GM21528 (cell line): Measurements from ENCODE around the gene COX17.
A peak's percentile ranks its signal among the peaks of the same experiment; 100 is the strongest.
"Not testable (repeated sequence)": the region's sequence is repeated elsewhere in the genome, so short reads cannot be mapped to it uniquely, and the experiment has no call there.

Experiments
- ATAC-seq: cut with Tn5 transposase; IDR thresholded peaks from one replicate; pipeline ENCODE4 v1.9.1; 2021; ENCODE audit warnings: mild to moderate bottlenecking, moderate library complexity; ENCODE audit not compliant: unreplicated experiment, low FRiP score

COX17 gene

GRCh38 chr3:119676771-119677640 lies at the start of gene COX17:
Gene COX17 (minus strand): TSS chr3:119677406. CDS start chr3:119677310, 96 bp downstream.
- peak; percentile 91 for ATAC-seq

- ATAC-seq = no peak
Measured at GRCh38 chr3:119726909-119727308, 49.7 kb upstream of the COX17 start.

- ATAC-seq = no peak
Measured at GRCh38 chr3:119723022-119723421, 45.8 kb upstream of the COX17 start.

DNA sequence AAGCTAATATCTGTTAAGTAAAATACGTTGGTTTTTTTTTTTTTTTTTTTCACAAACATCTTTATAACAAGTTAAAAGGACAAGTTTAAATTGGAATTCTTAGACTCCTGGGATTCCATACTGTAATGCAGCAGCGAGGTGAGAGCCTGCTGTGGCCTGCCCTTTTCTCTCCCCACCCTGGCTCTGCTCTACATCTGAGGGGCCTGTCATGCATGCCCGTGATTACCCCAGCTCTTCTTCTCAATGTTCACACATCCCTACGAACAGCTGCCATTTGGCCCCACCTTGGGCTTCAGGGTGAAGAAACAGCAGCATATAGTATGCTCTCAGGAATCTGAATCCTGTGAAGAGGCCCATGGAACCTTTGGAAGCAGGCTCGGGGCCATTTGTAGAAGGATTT lies 40.3 kb upstream of the COX17 start:
- ATAC-seq = no peak

DNA sequence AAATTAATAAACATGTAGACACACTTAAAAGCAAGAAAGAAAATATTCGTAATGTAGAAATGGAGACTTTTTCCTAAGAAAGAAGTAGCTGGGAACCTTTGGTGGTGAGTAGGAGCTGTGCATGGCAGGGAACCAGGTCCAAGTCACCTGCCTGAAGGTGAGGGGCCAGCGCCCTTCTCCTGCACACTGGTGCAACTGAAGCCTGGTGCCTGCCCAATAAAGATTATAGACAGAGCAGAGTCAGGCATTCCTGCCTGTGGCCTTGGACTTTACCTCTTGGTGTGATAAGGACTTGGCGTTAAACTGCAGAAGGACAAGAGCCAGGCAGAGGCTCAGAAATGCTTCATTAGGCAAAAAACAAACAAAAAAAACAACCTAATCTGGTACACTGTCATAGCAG lies 39.8 kb upstream of the COX17 start:
- no peak for ATAC-seq

DNA sequence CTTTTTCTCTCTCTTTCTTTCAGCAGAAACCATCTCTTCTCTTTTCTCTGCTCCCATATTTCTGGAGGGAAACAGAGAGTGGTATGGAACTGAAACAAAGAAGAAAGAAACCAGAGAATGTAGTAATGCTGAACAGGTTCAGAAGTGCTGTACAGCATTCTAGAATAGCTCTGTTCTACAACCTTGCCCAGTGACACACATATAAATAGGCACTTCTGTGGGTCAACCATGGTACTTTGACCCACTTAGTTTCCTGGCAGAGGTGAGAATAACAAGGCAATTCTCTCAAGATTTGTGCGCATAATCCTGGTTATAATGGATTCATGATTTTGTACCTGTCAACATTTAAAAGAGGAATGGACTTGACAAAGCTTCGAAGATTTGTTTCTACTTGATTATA lies 37.9 kb upstream of the COX17 start:
- ATAC-seq = no peak

- no peak for ATAC-seq
Measured at GRCh38 chr3:119703820-119704531, 26.8 kb upstream of the COX17 start.

DNA sequence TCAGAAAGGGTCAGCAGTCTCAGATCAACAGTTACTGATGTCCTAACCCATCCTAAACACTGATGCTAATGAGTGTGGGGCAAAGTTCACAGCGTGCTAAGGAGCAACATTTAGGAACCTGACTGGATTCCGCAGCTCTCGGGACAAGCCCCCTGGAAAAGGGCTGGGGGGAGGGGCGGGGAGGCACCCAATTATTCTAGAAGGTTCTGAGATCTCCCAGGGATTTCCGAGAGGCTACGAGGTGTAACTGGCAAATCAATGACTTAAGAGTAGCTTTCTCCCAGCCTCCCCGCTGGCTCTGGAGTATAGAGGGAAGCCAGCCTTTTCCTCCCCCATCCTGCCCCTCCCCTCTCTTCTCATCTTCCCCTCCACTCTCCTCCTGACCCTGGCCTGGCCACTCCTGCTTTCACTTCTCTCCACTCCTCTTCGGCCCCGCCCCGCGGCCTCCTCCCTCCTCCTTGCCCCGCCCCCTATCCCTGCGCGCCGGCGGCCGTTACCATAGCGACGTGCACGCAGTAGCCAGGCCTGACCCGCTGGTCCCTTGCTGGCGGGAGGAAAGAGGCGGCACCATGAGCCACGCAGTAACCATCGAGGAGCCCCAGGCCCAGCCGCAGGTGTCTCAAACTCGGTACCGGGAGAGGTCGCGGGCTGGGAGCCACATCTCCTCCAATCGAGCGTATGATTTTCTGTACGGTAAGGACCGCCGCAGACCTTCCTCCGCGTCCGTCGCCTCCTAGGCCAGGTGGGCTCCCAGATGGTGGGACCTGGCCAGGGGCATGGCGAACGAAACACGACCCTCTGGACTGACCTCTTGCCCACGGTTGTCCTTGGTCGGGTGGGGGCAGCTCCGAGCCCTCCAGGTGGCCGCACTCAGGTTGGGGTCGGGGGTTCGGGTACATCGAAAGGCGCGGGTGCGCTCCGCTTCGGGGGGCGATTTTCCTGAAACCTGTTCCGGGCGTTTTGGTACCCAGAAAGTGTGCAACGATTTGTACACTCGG lies 25.6 kb upstream of the COX17 start, which contains the start of gene CFAP91:
CFAP91 (plus strand) TSS at position 493 of the 998 bp plus-strand sequence; CDS start at position 570, 77 bp downstream.
- ATAC-seq = peak; percentile 93

DNA sequence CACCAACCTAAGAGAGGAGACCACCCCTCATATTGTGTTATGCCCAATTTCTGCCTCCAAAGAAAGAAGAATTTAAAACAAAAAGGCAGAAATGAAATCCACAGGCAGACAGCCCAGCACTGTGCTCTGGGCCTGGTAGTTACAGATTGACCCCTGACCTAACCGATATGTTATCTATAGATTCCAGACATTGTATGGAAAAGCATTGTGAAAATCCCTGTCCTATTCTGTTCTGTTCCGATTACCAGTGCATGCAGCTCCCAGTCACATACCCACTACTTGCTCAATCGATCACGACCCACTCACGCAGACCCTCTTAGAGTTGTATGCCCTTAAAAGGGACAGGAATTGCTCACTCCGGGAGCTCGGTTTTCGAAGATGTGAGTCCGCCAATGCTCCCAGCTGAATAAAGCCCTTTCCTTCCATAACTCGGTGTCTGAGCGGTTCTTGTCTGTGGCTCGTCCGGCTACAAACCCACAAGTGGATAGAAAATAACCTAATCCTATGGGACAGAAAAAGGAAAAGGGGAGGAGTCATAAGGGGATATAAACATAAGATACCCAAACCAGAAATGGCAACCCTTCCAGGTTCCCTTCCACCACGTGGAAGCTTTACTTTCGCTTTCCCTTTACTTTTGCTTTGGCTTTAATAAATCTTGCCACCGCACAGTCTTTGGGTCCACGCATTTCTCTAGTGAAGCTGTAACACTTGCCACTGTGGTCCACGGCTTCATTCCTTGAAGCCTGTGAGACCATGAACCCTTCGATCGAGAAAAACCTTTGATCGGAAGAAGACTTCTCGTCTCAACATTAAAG lies 23.9 kb upstream of the COX17 start:
- ATAC-seq = no peak

DNA sequence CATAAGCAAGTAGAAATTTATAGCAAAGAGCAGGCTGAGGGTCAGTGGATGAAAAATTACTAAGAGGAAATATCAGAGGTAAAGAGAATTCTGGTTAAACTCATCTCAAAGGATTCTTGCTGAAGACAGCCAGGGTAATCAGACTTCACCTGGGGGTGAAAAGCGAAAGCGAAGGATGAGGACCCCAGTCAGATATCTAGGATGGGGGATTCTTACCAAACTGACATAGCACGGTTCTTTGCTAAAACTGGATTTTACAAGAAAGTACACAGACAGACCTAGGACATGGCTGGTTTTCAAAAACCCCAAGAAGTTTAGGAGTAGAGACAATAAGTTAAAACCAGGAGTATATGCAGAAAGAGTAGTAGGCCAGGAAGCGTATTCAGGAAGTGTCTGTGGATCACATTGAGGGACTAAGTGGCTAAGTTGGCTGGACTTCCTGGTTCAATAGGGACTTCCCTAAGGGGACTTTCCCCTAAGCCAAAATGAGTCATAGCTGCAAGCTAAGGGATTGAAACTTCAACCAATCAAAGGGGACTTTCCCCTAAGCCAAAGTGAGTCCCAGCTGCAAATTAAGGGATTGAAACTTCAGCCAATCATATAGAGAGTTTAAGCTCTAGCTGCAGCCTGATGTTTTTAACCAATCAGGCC lies 23.2 kb upstream of the COX17 start:
- no peak for ATAC-seq

- peak; percentile 62 for ATAC-seq
Measured at GRCh38 chr3:119697394-119697793, 20.2 kb upstream of the COX17 start.

DNA sequence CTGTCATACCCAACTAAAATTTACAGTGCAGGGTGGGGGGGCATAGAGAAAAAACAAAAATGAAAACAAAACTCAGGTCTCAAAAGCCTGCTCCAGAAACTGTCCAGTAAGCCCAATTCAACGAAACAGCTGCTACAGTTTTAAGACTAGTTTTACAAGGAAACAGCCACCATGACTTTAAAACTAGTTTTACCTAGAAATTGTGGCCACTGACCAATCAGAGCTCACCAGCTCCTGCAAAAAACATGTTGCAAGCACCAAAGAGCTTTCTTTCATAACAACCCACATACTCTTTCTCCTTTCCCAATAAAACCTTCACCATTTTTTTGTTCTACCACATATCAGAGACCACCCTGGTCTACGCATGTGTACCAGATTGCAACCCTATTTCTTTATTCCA lies 18.3 kb upstream of the COX17 start:
- ATAC-seq = no peak

GRCh38 chr3:119690043-119690656 lies 12.9 kb upstream of the COX17 start:
- ATAC-seq = no peak

DNA sequence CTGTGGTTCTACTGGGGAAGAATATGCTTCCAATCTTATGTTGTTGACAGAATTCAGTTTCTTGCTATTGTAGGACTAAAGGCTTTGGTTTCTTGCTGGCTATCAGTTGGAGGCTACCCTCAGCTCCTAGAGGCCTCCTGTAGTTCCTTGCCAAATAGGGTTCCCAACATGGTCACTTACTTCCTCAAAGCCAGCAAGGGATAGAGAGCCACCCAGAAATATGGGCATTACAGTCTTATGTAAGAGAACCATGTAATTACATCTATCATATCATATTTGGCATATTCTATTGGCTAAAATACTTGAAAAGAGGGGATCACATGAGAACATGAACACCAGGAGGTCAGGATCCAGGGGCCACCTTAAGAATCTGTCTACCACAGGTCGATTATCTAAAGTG lies 6.2 kb upstream of the COX17 start:
- no peak for ATAC-seq

DNA sequence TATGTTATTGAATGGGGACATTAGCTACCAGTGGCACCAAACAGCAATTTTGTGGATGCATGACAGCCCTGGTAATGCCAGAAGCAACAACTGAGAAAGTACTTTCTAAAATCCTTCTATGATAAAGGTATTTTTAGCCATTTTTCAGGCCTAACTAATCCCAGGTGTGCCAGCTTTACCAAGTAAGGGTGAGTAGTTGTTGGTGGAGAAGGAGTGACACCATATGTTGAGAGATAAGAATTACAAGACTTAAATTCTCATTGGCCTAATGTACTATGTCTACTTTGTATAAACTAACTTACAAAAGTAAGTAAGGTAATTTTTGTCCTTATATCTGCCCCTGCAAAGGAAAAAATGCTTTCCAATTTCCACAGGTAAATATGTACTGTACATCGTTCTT lies 4.1 kb upstream of the COX17 start:
- no peak for ATAC-seq

DNA sequence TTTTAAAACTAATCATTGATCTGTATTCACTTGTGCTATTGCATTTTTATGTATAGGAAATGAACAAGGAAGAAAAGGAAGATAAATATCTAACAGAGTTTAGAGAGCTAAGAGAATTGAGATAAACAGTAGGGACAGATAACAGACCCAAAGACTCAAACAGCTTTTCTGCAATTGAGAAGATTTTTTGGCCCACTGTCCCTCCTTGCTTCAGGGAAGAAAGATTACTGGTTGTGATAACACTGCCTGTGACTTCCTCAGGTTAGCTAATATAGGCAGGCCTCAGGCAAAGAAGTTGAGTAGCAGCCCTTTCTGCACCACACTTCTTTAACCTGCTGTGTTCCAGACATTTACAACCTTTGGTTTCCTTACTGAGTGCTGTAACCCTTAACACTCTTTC lies 2.7 kb upstream of the COX17 start:
- no peak for ATAC-seq

DNA sequence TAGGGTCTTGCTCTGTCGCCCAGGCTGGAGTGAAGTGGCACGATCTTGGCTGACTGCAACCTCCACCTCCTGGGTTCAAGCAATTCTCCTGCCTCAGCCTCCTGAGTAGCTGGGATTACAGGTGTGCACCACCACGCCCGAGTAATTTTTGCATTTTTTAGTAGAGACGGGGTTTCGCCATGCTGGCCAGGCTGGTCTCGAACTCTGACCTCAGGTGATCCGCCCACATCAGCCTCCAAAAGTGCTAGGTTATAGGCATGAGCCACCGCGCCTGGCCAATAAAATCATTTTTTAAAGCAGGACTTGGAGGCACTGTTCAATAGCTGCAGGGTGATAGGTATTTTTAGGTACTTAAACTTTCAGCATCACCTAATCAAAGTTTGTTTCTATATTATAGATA lies 1.0 kb upstream of the COX17 start:
- ATAC-seq = not testable (repeated sequence)

- no peak for ATAC-seq
Measured at GRCh38 chr3:119677641-119677934, 382 bp upstream of the COX17 start.

- ATAC-seq = no peak
Measured at GRCh38 chr3:119676020-119676419, 1.2 kb downstream of the COX17 start.
